Peyer's patch (tissue), 4 donors: ENCODE data around the gene GRHL3.

Experiments used
- POLR2A ChIP-seq, 2 donors: fragments of 450-650 bp; IDR thresholded peaks; one replicate each; pipeline ENCODE4 v1.5.1; 2017; ENCODE audit warnings: antibody characterized with exemption in 2 of 2, mild to moderate bottlenecking in 2 of 2, moderate library complexity in 2 of 2
- TF ChIP-seq, protein P1 (sequence below), 6 experiments: fragments of 450-650 bp in 4 of 6; fragments of 200-600 bp in 2 of 6; sonication (generic) in 1 of 6; IDR thresholded peaks; one replicate each; pipeline ENCODE4 v1.5.1; 2017 to 2019; ENCODE audit warnings: antibody characterized with exemption in 6 of 6, mild to moderate bottlenecking in 3 of 6, moderate library complexity in 1 of 6

DNA sequence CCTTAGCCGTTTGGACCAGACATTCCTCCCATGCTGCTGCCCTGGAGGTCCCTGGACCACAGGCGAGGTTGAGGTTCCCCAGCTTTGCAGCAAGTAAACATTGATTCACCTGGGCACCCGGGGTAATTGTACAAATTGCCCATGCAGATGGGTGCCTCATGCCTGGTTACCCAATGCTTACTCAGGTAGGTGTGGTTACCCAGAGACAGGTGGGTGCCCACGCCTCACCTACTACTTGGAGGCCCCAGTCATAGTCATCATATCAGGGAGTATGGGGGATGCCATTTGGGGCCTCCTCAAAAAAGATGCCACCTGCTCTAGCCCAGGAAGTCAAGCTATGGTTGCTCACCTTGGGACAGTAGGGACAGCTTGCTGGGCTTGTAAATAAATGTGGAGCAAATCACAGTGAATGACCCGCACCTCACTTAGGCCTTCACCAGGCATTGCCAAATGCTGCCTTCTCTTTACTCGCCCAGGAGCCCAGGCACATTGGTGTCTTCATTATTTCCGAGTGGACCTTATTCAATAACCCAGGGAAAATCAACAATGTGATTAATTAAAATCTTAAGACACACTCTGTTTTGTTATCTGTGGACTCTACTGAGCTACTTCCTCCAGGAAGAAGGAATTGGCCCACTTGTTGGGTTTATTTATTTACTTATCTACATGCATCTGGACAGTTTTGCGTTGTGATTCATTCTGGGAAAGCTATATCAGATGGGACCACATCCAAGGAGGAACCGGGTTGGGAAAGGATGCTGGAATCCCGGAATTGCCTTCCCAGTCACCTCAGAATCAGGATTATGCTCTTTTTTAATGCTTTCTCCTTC, 35.6 kb upstream of the GRHL3 start:
- TF ChIP-seq, protein P1, sequence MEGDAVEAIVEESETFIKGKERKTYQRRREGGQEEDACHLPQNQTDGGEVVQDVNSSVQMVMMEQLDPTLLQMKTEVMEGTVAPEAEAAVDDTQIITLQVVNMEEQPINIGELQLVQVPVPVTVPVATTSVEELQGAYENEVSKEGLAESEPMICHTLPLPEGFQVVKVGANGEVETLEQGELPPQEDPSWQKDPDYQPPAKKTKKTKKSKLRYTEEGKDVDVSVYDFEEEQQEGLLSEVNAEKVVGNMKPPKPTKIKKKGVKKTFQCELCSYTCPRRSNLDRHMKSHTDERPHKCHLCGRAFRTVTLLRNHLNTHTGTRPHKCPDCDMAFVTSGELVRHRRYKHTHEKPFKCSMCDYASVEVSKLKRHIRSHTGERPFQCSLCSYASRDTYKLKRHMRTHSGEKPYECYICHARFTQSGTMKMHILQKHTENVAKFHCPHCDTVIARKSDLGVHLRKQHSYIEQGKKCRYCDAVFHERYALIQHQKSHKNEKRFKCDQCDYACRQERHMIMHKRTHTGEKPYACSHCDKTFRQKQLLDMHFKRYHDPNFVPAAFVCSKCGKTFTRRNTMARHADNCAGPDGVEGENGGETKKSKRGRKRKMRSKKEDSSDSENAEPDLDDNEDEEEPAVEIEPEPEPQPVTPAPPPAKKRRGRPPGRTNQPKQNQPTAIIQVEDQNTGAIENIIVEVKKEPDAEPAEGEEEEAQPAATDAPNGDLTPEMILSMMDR (IDR thresholded peaks at IDR 0.05): no peak
- no peak for TF ChIP-seq POLR2A (IDR thresholded peaks at IDR 0.05)
